MCF 10A (cell line): ENCODE measurements around the gene IFT88. TPM values are rescaled to one million over a fixed set of nuclear protein-coding genes. Genes with fewer than 3 reads are reported as not detected.

ENCODE experiments used
- BruUV-seq: library from RNA; stranded (reverse); fragments of 400-500 nt; replicated peaks from 2 replicates; lab custom pipeline; 2021; lab: Mats Ljungman, UMichigan
- CTCF ChIA-PET: fragments of 300-600 bp; sonication (Branson Sonifier 250); formaldehyde crosslinking; extraction: SDS; loops from one replicate; lab custom pipeline; 2021; ENCODE audit warnings: antibody characterized with exemption, inconsistent platforms; lab: Yijun Ruan, JAX
- POLR2A ChIA-PET: fragments of 300-600, 350-650 bp; sonication (Branson Sonifier 250); formaldehyde crosslinking; extraction: SDS; loops from one replicate; lab custom pipeline; 2020; ENCODE audit warnings: antibody characterized with exemption, inconsistent platforms; lab: Yijun Ruan, JAX
- DNase-seq: peaks from one replicate; pipeline ENCODE4 v3.0.0-alpha.2; 2018; ENCODE audit not compliant: unreplicated experiment
- H3K27ac Mint-ChIP-seq: one replicate; pipeline ENCODE4 v1.8.0; 2022; ENCODE audit warnings: mild to moderate bottlenecking, low read depth, mixed read lengths; ENCODE audit not compliant: unreplicated experiment
- H3K27me3 Mint-ChIP-seq: one replicate; pipeline ENCODE4 v1.8.0; 2022; ENCODE audit warnings: mixed read lengths; ENCODE audit not compliant: insufficient read depth, unreplicated experiment
- H3K36me3 Mint-ChIP-seq: one replicate; pipeline ENCODE4 v1.8.0; 2022; ENCODE audit warnings: mild to moderate bottlenecking, moderate library complexity, mixed read lengths; ENCODE audit not compliant: insufficient read depth, unreplicated experiment
- H3K4me1 Mint-ChIP-seq: one replicate; pipeline ENCODE4 v1.8.0; 2022; ENCODE audit warnings: mixed read lengths; ENCODE audit not compliant: insufficient read depth, unreplicated experiment
- H3K4me3 Mint-ChIP-seq: one replicate; pipeline ENCODE4 v1.8.0; 2022; ENCODE audit warnings: mild to moderate bottlenecking, moderate library complexity, mixed read lengths; ENCODE audit not compliant: unreplicated experiment
- H3K9me3 Mint-ChIP-seq: one replicate; pipeline ENCODE4 v1.8.0; 2022; ENCODE audit warnings: mixed read lengths; ENCODE audit not compliant: unreplicated experiment
- intact Hi-C: fragments of 100-400 bp; cut with micrococcal nuclease; formaldehyde crosslinking; loops from 2 replicates; pipeline ENCODE4 v1.14.1; 2022
- total RNA-seq: library from RNA; stranded (reverse); gene quantifications from 2 replicates; pipeline ENCODE4 v1.2.3, GENCODE V29; 2022
- TF ChIP-seq, protein P1 (sequence below): fragments of 200-600 bp; IDR thresholded peaks from one replicate; pipeline ENCODE4 v1.8.0; 2022; ENCODE audit warnings: antibody characterized with exemption, mild to moderate bottlenecking; ENCODE audit not compliant: unreplicated experiment

Gene IFT88
- total RNA-seq, 1 experiment from 2014 or later = 19.8 TPM

DNA sequence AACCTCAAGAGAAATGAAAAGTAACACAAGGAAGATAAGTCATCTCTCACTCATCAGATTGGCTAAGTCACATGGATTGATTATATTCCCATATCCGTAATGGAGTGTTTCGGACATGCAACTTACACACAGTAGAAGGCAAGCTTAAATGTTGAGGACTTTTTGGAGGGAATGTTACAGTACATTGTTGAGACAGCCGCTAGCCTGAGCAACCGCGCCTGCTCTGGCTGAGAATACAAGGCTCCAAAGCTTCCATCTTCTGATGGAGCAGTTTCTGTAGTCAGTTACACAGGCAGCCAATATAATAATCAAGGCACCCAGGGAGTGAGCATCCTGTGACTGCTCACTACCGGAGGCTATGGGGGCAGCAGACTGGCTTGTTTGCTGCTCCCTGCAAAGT is 40.3 kb upstream of the IFT88 start:
- no peaks in the 10 kb centered on the region for H3K27me3 Mint-ChIP-seq
- no peaks in the 10 kb centered on the region for H3K9me3 Mint-ChIP-seq
- H3K4me1 Mint-ChIP-seq = peaks cover 6% of the 10 kb centered on the region
- BruUV-seq = no TSS peak
- CTCF ChIA-PET = interaction anchor here (0.5 to 0.9 kb wide), 5 partner anchors 27 to 360 kb away, joined by 3 read pairs; no protein-coding TSS in a partner anchor
- POLR2A ChIA-PET = interaction anchor here (0.7 to 5.1 kb wide), 6 partner anchors 41 to 431 kb away, joined by 3 to 35 read pairs (median 3); partner anchors contain the start of gene IFT88
- peak overlapping the region; percentile 14 for H3K27ac Mint-ChIP-seq
- no peak for DNase-seq
- TF ChIP-seq, protein P1, sequence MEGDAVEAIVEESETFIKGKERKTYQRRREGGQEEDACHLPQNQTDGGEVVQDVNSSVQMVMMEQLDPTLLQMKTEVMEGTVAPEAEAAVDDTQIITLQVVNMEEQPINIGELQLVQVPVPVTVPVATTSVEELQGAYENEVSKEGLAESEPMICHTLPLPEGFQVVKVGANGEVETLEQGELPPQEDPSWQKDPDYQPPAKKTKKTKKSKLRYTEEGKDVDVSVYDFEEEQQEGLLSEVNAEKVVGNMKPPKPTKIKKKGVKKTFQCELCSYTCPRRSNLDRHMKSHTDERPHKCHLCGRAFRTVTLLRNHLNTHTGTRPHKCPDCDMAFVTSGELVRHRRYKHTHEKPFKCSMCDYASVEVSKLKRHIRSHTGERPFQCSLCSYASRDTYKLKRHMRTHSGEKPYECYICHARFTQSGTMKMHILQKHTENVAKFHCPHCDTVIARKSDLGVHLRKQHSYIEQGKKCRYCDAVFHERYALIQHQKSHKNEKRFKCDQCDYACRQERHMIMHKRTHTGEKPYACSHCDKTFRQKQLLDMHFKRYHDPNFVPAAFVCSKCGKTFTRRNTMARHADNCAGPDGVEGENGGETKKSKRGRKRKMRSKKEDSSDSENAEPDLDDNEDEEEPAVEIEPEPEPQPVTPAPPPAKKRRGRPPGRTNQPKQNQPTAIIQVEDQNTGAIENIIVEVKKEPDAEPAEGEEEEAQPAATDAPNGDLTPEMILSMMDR = no peak
- peak overlapping the region; percentile 83 for H3K4me3 Mint-ChIP-seq
- intact Hi-C loops = loop anchor here (2.0 to 10.0 kb wide), 2 partner anchors 40 to 178 kb away; partner anchors contain the start of genes IFT88 and IL17D
- H3K36me3 Mint-ChIP-seq = no peaks in the 10 kb centered on the region

DNA sequence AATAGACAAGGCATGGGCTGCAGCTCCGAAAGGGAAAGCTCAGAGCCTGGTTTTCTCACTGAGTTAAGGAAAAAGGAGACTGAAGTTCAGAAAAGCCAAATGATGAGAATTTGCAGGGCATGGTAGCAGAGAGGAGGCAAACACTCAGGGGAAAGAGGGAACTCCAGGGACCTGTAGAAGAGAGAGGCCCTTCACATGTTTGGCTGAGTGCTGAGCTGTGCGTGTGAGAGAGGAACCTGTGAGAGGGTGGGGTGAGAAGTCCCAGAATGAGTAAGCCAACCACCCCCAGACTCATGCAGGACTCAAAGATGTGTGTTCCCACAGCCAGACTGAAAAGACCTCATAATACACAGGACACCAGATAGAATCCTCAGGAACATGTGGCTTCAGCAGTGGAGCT is 38.5 kb upstream of the IFT88 start:
- peaks cover 6% of the 10 kb centered on the region for H3K4me1 Mint-ChIP-seq
- intact Hi-C loops = loop anchor here (10.0 kb wide), 1 partner anchor 176 kb away; the partner anchor contains the start of gene IL17D
- no peak overlapping the region for H3K27ac Mint-ChIP-seq
- CTCF ChIA-PET = no interaction called here
- H3K9me3 Mint-ChIP-seq = no peaks in the 10 kb centered on the region
- POLR2A ChIA-PET = no interaction called here
- no peaks in the 10 kb centered on the region for H3K27me3 Mint-ChIP-seq
- no peak overlapping the region for H3K4me3 Mint-ChIP-seq
- no peaks in the 10 kb centered on the region for H3K36me3 Mint-ChIP-seq
- no peak for DNase-seq
- TF ChIP-seq, protein P1 = no peak
- no TSS peak for BruUV-seq

DNA sequence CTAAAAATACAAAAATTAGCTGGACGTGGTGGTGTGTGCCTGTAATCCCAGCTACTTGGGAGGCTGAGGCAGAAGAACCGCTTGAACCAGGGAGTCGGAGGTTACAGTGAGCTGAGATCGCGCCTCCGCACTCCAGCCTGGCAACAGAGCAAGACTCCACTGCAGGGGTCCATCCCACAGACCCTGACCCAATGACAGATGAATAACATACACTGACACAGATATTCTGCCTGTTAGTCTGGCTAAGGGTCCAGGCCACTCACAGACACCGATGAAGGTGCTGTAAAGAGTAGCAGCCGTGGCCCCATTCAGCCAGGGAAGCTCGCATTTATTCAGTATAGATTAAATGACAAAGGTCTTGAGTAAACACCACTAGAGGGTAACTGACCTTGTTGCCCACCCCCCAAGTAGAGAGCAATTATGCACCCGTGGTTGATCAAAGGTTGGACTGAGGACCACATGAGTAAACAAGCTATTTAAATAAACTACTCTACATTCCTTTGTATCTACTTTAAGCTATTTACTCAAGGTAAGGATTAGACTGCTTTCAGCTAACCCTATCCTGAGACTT is 32.8 kb upstream of the IFT88 start:
- no TSS peak for BruUV-seq
- H3K4me1 Mint-ChIP-seq = no peaks in the 10 kb centered on the region
- H3K9me3 Mint-ChIP-seq = no peaks in the 10 kb centered on the region
- H3K27ac Mint-ChIP-seq = no peak overlapping the region
- POLR2A ChIA-PET = interaction anchor here (1.2 kb wide), 1 partner anchor 33 kb away, joined by 3 read pairs; the partner anchor contains the start of gene IFT88
- no peaks in the 10 kb centered on the region for H3K36me3 Mint-ChIP-seq
- CTCF ChIA-PET = interaction anchor here (0.7 kb wide), 1 partner anchor 759 kb away, joined by 3 read pairs; no protein-coding TSS in a partner anchor
- TF ChIP-seq, protein P1 = no peak
- no peak overlapping the region for H3K4me3 Mint-ChIP-seq
- no peak for DNase-seq
- no peaks in the 10 kb centered on the region for H3K27me3 Mint-ChIP-seq
- intact Hi-C loops = no loop called here

DNA sequence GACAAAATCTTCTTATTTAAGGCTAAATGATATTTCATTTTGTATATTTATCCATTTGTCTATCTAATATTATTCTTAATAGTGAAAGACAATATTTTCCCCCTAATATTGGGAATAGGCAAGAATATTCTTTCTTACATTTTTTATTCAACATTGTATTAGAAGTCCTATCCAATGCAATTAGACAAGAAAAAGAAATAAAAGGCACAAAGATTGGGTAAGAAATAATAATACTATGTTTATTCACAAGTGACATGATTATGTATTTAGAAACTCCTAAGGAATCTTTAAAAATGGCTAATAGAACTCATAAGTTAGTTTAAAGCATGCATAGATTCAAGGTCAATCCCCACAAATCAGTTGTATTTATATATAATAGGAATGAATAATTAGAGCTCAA is 30.0 kb upstream of the IFT88 start:
- Mint-ChIP-seq H3K4me3 (no peak overlapping the region), H3K4me1 (no peaks in the 10 kb centered on the region), H3K36me3 (no peaks in the 10 kb centered on the region), H3K9me3 (no peaks in the 10 kb centered on the region), H3K27ac (no peak overlapping the region), H3K27me3 (no peaks in the 10 kb centered on the region)
- no peak for DNase-seq
- intact Hi-C loops = no loop called here
- CTCF ChIA-PET = no interaction called here
- POLR2A ChIA-PET = interaction anchor here (0.7 to 0.8 kb wide), 2 partner anchors 1050 to 1275 kb away, joined by 3 to 4 read pairs; no protein-coding TSS in a partner anchor
- TF ChIP-seq, protein P1 = no peak
- no TSS peak for BruUV-seq
